ENCODE data around the gene CDON.
"Not testable (repeated sequence)": the region's sequence is repeated elsewhere in the genome, so short reads cannot be mapped to it uniquely, and the experiment has no call there.

CDON gene

GRCh38 chr11:126046570-126047195 lies 16.0 kb downstream of the CDON start:
- no peak for DNase-seq

- no peak for DNase-seq
These were observed 23.0 kb downstream of the CDON start for GRCh38 chr11:126039485-126040271.

- no peak for DNase-seq
These were observed 26.9 kb downstream of the CDON start for GRCh38 chr11:126035718-126036117.

GRCh38 chr11:126034933-126035425 lies 27.7 kb downstream of the CDON start:
- DNase-seq, result no peak

- DNase-seq, result no peak
These were observed 28.4 kb downstream of the CDON start for GRCh38 chr11:126034039-126034932.

GRCh38 chr11:126032375-126032774 lies 30.3 kb downstream of the CDON start:
- DNase-seq, result no peak

GRCh38 chr11:126029805-126030204 lies 32.9 kb downstream of the CDON start:
- DNase-seq, result no peak

- no peak for DNase-seq
These were observed 33.4 kb downstream of the CDON start for GRCh38 chr11:126029237-126029636.

- not testable (repeated sequence) for DNase-seq
These were observed 34.1 kb downstream of the CDON start for GRCh38 chr11:126028534-126028933.

- no peak for DNase-seq
These were observed 36.1 kb downstream of the CDON start for GRCh38 chr11:126026579-126026978.

GRCh38 chr11:126025822-126026221 lies 36.8 kb downstream of the CDON start:
- no peak for DNase-seq

GRCh38 chr11:126024123-126024522 lies 38.5 kb downstream of the CDON start:
- no peak for DNase-seq

GRCh38 chr11:126012852-126013251 lies 49.8 kb downstream of the CDON start:
- DNase-seq, result no peak

- no peak for DNase-seq
These were observed 50.9 kb downstream of the CDON start for GRCh38 chr11:126011754-126012153.

GRCh38 chr11:126011265-126011664 lies 51.4 kb downstream of the CDON start:
- no peak for DNase-seq

GRCh38 chr11:126008956-126009355 lies 53.7 kb downstream of the CDON start:
- DNase-seq, result no peak

- no peak for DNase-seq
These were observed 55.4 kb downstream of the CDON start for GRCh38 chr11:126007238-126007637.

GRCh38 chr11:126006068-126006467 lies 56.6 kb downstream of the CDON start:
- DNase-seq, result no peak

- no peak for DNase-seq
These were observed 60.5 kb downstream of the CDON start for GRCh38 chr11:126002181-126002580.

- no peak for DNase-seq
These were observed 63.3 kb downstream of the CDON start for GRCh38 chr11:125999234-125999880.

- DNase-seq, result no peak
These were observed 64.4 kb downstream of the CDON start for GRCh38 chr11:125998267-125998666.

GRCh38 chr11:125995313-125995712 lies 67.4 kb downstream of the CDON start:
- DNase-seq, result no peak

- no peak for DNase-seq
These were observed 68.2 kb downstream of the CDON start for GRCh38 chr11:125994509-125994908.

Data from NCI-H1092 treated with DMSO at 0.1 percent for 48 hours (cell line).